Smooth muscle cell (in vitro differentiated cells): ENCODE results near the gene ABCA4. TPM values are rescaled to one million over a fixed set of nuclear protein-coding genes. Genes with fewer than 3 reads are reported as not detected.
A peak's percentile ranks its signal among the peaks of the same experiment; 100 is the strongest.

Experiments
- DNase-seq: peaks from one replicate; lab custom pipeline; 2025; ENCODE audit not compliant: unreplicated experiment; lab: John Stamatoyannopoulos, UW
- H2AFZ ChIP-seq: fragments of 200-600 bp; sonication (generic); 2 replicates; pipeline ENCODE4 v1.6.0; 2016; ENCODE audit warnings: antibody characterized with exemption, low read depth, mild to moderate bottlenecking
- H3F3A ChIP-seq: fragments of 200-600 bp; sonication (generic); 2 replicates; pipeline ENCODE4 v1.6.0; 2017; ENCODE audit warnings: antibody characterized with exemption, low read depth
- H3K27ac ChIP-seq: fragments of 200-600 bp; sonication (generic); 2 replicates; pipeline ENCODE4 v1.5.1; 2016; ENCODE audit warnings: low read depth, mild to moderate bottlenecking
- H3K27me3 ChIP-seq: fragments of 200-600 bp; sonication (generic); 2 replicates; pipeline ENCODE4 v1.6.1; 2016; ENCODE audit warnings: low read depth, mild to moderate bottlenecking
- H3K36me3 ChIP-seq: fragments of 200-600 bp; sonication (generic); 2 replicates; pipeline ENCODE4 v1.5.1; 2016; ENCODE audit warnings: low read depth
- H3K4me1 ChIP-seq: fragments of 200-600 bp; sonication (generic); 2 replicates; pipeline ENCODE4 v1.5.1; 2016; ENCODE audit warnings: low read depth
- H3K4me2 ChIP-seq: fragments of 200-600 bp; sonication (generic); 2 replicates; pipeline ENCODE4 v1.6.0; 2016; ENCODE audit warnings: mild to moderate bottlenecking
- H3K4me3 ChIP-seq: fragments of 200-600 bp; sonication (generic); 2 replicates; pipeline ENCODE4 v1.5.1; 2016; ENCODE audit warnings: mild to moderate bottlenecking
- H3K79me2 ChIP-seq: fragments of 200-600 bp; sonication (generic); 2 replicates; pipeline ENCODE4 v1.6.0; 2016; ENCODE audit warnings: low read depth, mild to moderate bottlenecking
- H3K9ac ChIP-seq: fragments of 200-600 bp; sonication (generic); 2 replicates; pipeline ENCODE4 v1.6.0; 2016; ENCODE audit warnings: low read depth
- H3K9me3 ChIP-seq: fragments of 200-600 bp; sonication (generic); replicated peaks from 2 replicates; pipeline ENCODE4 v1.5.1; 2016; ENCODE audit warnings: low read depth
- H4K20me1 ChIP-seq: fragments of 200-600 bp; sonication (generic); 2 replicates; pipeline ENCODE4 v1.6.0; 2016; ENCODE audit warnings: low read depth
- WGBS: methylation state at CpG from one replicate; pipeline ENCODE4 v1.1.7; 2016; ENCODE audit warnings: low lambda C conversion rate; 5-methylcytosine and 5-hydroxymethylcytosine counted together
- polyA plus RNA-seq: library from polyadenylated mRNA; unstranded; fragments of >200 nt; fragmentation: Nextera tagmentation; extraction: Ambion mirVana; gene quantifications from 2 replicates; pipeline ENCODE4 v1.2.1, GENCODE V29; 2016
- total RNA-seq: library from RNA; depleted of rRNA; stranded (reverse); fragments of >200 nt; gene quantifications from 2 replicates; pipeline ENCODE4 v1.2.3, GENCODE V29; 2014
- TF ChIP-seq, protein P1 (sequence below): fragments of 200-600 bp; sonication (generic); IDR thresholded peaks from 2 replicates; pipeline ENCODE4 v1.5.1; 2017; ENCODE audit warnings: borderline replicate concordance, mild to moderate bottlenecking, antibody characterized with exemption; ENCODE audit not compliant: insufficient read depth, poor library complexity, severe bottlenecking

Gene ABCA4
- total and polyA plus RNA-seq, 2 experiments from 2014 or later: 0.46 to 0.99 TPM

DNA sequence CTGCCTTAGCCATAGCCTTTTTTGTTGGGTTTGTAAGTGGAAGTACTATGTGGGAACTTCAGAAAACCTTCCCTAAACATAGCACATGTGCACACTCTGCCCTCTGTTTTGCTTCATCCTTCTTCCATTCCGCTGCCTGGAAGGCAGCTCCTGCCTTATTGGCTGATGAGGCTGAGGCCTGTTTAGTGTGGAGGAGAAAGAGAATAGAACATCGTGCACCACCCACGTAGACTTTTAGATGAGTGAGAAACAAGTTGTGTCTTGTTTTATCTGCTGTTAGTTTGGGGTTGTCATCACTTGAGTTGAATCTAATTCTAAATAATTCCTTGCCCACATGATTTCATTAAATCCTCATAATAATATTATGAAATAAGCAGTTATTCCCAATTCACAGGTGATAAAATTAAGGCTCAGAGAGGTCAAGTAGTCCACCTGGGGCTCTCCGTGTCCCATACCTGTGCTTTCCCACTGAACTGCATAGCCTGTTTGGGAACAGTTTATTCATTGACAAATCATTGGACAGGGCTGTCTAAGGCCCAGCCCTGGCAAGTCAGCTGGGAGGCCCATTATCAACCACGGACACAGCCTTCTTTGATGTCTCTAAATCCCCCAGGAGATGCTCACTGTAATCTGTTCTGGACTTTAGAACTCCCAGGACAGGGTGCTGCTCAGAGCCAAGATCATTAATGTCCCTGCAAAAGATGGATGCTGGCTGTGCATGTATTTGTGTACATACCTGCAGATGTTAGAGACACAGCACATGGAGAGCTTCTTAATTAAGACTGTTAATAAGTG lies 93.0 kb downstream of the ABCA4 start:
- Histone ChIP-seq H3K27ac (no peak overlapping the region), H3K4me2 (no peak overlapping the region), H2AFZ (no peak overlapping the region), H3K9ac (no peak overlapping the region), H3K9me3 (no peaks in the 10 kb centered on the region), H3F3A (no peaks in the 10 kb centered on the region), H3K4me1 (no peaks in the 10 kb centered on the region), H3K79me2 (no peaks in the 10 kb centered on the region), H3K27me3 (no peaks in the 10 kb centered on the region), H3K36me3 (no peaks in the 10 kb centered on the region), H3K4me3 (no peak overlapping the region), H4K20me1 (no peaks in the 10 kb centered on the region)
- no peak for DNase-seq
- TF ChIP-seq, protein P1, sequence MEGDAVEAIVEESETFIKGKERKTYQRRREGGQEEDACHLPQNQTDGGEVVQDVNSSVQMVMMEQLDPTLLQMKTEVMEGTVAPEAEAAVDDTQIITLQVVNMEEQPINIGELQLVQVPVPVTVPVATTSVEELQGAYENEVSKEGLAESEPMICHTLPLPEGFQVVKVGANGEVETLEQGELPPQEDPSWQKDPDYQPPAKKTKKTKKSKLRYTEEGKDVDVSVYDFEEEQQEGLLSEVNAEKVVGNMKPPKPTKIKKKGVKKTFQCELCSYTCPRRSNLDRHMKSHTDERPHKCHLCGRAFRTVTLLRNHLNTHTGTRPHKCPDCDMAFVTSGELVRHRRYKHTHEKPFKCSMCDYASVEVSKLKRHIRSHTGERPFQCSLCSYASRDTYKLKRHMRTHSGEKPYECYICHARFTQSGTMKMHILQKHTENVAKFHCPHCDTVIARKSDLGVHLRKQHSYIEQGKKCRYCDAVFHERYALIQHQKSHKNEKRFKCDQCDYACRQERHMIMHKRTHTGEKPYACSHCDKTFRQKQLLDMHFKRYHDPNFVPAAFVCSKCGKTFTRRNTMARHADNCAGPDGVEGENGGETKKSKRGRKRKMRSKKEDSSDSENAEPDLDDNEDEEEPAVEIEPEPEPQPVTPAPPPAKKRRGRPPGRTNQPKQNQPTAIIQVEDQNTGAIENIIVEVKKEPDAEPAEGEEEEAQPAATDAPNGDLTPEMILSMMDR: no peak
- 65% methylated on average over 5 of the region's 5 CpGs for WGBS

DNA sequence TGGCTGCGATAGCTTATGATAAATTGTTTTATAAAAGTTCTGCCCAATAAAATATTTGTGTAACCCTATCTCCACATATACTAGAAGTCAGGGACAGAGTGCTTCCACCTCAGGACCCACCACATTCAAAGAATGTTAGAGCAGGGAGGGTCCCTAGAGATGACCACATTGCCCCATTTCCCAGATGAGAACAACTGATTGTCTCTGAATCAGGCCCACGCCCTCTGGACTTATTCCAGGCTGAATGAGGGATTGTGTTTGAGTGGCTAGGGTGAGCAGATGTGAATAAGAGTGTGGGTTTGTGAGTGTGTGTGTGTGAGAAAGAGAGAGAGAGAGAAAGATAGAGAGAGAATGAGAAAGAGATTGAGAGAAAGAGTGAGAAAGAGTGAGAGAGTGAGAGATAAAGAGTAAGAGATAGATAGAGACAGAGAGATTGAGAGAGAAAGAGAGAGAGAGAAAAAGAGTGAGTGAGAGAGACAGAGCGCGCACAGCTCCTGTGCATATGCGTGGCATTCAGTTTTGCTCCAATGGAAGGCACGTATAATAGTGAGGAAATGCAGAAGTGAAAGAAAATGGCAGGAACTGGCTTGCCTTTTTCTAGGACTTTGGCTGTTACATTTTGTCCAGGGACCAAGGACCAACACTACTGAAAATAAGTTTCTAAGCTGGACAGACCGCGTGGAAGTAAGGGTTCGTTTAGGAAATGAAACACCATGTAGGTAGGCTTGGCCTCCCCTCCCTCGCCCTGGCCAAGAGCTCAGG lies 94.1 kb downstream of the ABCA4 start:
- Histone ChIP-seq H3K4me1 (no peaks in the 10 kb centered on the region), H3K27me3 (no peaks in the 10 kb centered on the region), H2AFZ (no peak overlapping the region), H3K36me3 (no peaks in the 10 kb centered on the region), H3F3A (no peaks in the 10 kb centered on the region), H3K27ac (no peak overlapping the region), H3K4me3 (no peak overlapping the region), H3K79me2 (no peaks in the 10 kb centered on the region), H3K4me2 (no peak overlapping the region), H3K9ac (no peak overlapping the region), H3K9me3 (no peaks in the 10 kb centered on the region), H4K20me1 (no peaks in the 10 kb centered on the region)
- TF ChIP-seq, protein P1: no peak
- no peak for DNase-seq
- WGBS: 97% methylated on average over 10 of the region's 10 CpGs

DNA sequence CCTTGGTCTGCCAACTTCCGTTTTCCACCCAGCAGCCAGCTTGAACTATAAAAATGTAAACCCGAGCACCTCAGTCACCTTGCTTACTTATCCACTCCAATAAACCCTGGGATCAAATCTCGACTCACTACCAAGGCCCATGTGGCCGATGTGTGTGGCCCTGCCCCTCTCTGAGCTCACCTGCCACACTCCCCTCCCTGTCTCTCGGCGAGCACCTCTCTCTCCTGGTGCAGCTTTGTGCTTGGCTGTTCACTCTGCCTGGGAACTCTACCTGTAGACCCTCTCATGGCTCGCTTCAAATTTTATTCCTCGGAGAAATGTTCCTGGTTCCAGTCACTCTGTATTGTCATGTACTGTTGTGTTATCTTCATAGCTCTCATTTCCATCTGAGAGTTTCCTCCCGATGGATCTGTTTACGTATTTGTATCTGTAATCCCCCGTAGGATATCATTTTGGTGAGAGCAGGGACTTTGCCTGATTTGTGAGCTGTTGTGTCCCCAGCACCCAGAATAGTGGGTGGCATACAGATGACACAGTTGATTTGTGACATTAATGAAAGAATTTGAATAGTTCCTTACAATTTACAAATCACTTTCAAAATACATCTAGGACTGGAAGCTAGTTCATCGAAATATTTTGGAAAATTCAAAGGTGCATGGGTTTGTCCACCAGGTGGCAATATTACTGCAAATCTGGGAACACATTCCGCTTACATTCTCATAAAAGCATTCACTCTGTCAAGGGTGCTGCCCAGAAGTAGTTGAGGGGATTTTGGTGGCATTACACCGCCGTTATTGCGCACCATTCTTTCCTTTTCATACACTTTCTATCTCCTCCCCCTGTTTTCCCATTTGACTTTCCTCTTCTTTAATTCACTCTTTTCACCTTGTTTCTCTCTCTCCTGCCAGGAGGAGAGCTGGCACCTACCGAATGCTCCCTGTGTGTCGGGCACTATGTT lies 95.3 kb downstream of the ABCA4 start:
- Histone ChIP-seq H2AFZ (no peak overlapping the region), H3F3A (peaks cover 4% of the 10 kb centered on the region), H4K20me1 (no peaks in the 10 kb centered on the region), H3K9ac (no peak overlapping the region), H3K27ac (no peak overlapping the region), H3K4me1 (peaks cover 4% of the 10 kb centered on the region), H3K36me3 (no peaks in the 10 kb centered on the region), H3K27me3 (no peaks in the 10 kb centered on the region), H3K4me2 (no peak overlapping the region), H3K79me2 (no peaks in the 10 kb centered on the region), H3K4me3 (no peak overlapping the region), H3K9me3 (no peaks in the 10 kb centered on the region)
- DNase-seq: no peak
- WGBS: 74% methylated on average over 18 of the region's 18 CpGs
- TF ChIP-seq, protein P1: peak; percentile 75
